Right atrium auricular region (tissue), 2 donors: ENCODE measurements around the gene EDARADD. TPM values are rescaled to one million over a fixed set of nuclear protein-coding genes. Genes with fewer than 3 reads are reported as not detected.
"Not testable (repeated sequence)": the region's sequence is repeated elsewhere in the genome, so short reads cannot be mapped to it uniquely, and the experiment has no call there.

Source experiments
- DNase-seq: peaks from one replicate; pipeline ENCODE4 v3.0.0-alpha.2; 2019; ENCODE audit warnings: low spot score
- H3K27ac ChIP-seq, 2 donors: fragments of 200-600 bp; sonication (generic); 1 replicate in 1 of 2; 2 replicates in 1 of 2; pipeline ENCODE4 v1.5.1; 2016 to 2019
- H3K27me3 ChIP-seq, 2 donors: fragments of 200-600 bp; sonication (generic); one replicate each; pipeline versions ENCODE4 v1.5.1 to v1.6.0; 2017 to 2019
- H3K36me3 ChIP-seq: fragments of 200-600 bp; sonication (generic); one replicate; pipeline ENCODE4 v1.5.1; 2016
- H3K4me1 ChIP-seq, 2 donors: fragments of 200-600 bp; sonication (generic); one replicate each; pipeline versions ENCODE4 v1.5.1 to v1.6.0; 2017 to 2019
- H3K4me3 ChIP-seq, 2 donors: fragments of 200-600 bp; sonication (generic); 1 replicate in 1 of 2; 2 replicates in 1 of 2; pipeline ENCODE4 v1.5.1; 2017 to 2019; ENCODE audit warnings: mild to moderate bottlenecking in 1 of 2, moderate library complexity in 1 of 2
- H3K9me3 ChIP-seq, 2 donors: fragments of 200-600 bp; sonication (generic); one replicate each; pipeline ENCODE4 v1.5.1; 2019
- total RNA-seq, 2 donors: library from RNA; depleted of rRNA; stranded (reverse); fragments of >200 nt; gene quantifications; one replicate each; pipeline ENCODE4 v1.1.0, GENCODE V29; 2016
- TF ChIP-seq, protein P1 (sequence below), 2 donors: fragments of 200-600 bp; sonication (generic); IDR thresholded peaks; one replicate each; pipeline ENCODE4 v1.5.1; 2019; ENCODE audit warnings: antibody characterized with exemption in 2 of 2

Gene EDARADD
- total RNA-seq, 2 donors from 2014 or later, result 0.63 TPM; not detected in 1

DNA sequence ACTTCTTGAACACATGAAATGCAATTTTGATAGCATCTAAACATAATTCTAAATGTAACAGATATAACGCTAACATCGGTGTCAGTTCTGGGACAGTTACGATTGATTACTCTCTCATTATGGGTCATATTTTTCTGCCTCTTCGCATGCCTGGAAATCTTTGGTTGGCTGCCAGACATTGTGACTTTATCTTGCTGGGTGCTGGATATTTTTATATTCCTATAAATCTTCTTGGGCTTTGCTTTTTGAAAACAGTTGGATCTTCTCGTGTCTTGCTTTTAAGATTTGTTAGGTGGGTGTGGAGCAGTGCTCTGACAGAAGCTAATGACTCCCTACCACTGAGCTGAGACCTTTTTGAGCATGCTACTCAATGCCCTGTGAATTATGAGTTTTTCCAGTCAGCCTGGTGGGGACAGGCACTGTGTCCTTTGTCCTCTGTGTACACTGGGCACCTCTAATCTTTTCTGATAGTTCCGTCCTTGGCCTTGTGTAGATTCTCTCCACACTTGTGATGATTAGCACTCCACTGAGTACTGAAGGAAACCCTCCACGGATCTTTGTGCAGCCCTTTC, 28.0 kb upstream of the EDARADD start:
- Histone ChIP-seq H3K36me3 (no peaks in the 10 kb centered on the region), H3K27me3 (no peaks in the 10 kb centered on the region), H3K4me1 (no peaks in the 10 kb centered on the region), H3K9me3 (no peaks in the 10 kb centered on the region), H3K4me3 (no peak overlapping the region), H3K27ac (no peak overlapping the region)
- DNase-seq, result peak; percentile 28
- TF ChIP-seq, protein P1, sequence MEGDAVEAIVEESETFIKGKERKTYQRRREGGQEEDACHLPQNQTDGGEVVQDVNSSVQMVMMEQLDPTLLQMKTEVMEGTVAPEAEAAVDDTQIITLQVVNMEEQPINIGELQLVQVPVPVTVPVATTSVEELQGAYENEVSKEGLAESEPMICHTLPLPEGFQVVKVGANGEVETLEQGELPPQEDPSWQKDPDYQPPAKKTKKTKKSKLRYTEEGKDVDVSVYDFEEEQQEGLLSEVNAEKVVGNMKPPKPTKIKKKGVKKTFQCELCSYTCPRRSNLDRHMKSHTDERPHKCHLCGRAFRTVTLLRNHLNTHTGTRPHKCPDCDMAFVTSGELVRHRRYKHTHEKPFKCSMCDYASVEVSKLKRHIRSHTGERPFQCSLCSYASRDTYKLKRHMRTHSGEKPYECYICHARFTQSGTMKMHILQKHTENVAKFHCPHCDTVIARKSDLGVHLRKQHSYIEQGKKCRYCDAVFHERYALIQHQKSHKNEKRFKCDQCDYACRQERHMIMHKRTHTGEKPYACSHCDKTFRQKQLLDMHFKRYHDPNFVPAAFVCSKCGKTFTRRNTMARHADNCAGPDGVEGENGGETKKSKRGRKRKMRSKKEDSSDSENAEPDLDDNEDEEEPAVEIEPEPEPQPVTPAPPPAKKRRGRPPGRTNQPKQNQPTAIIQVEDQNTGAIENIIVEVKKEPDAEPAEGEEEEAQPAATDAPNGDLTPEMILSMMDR (IDR thresholded peaks at IDR 0.05), result no peak

DNA sequence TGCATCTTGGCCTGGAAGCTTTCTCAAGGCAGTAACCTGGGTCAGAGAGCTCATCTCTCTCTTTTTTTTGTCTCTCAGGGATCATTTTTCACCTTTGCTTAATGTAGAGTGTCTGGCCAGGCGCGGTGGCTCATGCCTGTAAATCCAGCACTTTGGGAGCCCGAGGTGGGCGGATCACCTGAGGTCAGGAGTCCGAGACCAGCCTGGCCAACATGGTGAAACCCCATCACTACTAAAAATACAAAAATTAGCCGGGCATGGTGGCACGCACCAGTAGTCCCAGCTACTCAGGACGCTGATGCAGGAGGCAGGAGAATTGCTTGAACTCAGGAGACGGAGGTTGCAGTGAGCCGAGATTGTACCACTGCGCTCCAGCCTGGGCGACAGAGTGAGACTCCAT, 27.4 kb upstream of the EDARADD start:
- H3K4me3 ChIP-seq, H3K27ac ChIP-seq, H3K4me1 ChIP-seq, H3K27me3 ChIP-seq, H3K9me3 ChIP-seq, H3K36me3 ChIP-seq: not testable (repeated sequence)
- peak; percentile 43 for DNase-seq

DNA sequence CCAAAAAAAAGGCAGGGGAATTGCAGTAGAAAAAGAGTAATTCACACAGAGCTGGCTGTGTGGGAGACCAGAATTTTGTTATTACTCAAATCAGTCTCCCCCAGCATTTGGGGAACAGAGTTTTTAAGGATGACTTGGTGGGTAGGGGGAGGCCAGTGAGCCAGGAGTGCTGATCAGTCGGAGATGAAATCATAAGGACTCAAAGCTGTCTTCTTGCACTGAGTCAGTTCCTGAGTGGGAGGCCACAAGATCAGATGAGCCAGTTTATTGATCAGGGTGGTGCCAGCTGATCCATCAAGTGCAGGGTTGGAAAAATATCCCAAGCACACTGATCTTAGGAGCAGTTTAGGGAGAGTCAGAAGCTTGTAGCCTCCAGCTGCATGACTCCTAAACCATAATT, 23.7 kb upstream of the EDARADD start:
- DNase-seq, result no peak
- H3K9me3 ChIP-seq, result no peaks in the 10 kb centered on the region
- H3K4me3 ChIP-seq, result no peak overlapping the region
- TF ChIP-seq, protein P1 (IDR thresholded peaks at IDR 0.05), result no peak
- H3K36me3 ChIP-seq, result no peaks in the 10 kb centered on the region
- H3K27me3 ChIP-seq, result no peaks in the 10 kb centered on the region
- no peaks in the 10 kb centered on the region for H3K4me1 ChIP-seq
- no peak overlapping the region for H3K27ac ChIP-seq

DNA sequence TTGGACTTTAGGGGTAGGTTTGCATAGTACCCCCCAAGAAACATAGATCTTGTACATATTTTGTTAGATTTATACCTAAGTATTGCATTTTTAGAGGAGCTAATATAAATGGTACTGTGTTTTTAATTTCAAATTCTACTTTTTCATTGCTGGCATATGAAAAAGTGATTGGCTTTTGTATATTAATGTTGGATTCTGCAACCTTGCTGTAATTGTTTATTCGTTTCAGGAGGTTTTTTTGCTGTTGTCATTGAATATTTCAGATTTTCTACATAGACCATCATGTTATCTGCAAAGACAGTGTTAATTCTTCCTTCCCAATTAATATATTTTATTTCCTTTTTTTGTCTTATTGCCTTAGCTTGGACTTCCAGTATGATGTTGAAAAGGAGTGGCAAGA, 23.0 kb upstream of the EDARADD start:
- Histone ChIP-seq H3K36me3 (no peaks in the 10 kb centered on the region), H3K9me3 (no peaks in the 10 kb centered on the region), H3K27me3 (no peaks in the 10 kb centered on the region), H3K4me1 (no peaks in the 10 kb centered on the region), H3K4me3 (no peak overlapping the region), H3K27ac (no peak overlapping the region)
- TF ChIP-seq, protein P1 (IDR thresholded peaks at IDR 0.05), result no peak
- DNase-seq, result no peak

DNA sequence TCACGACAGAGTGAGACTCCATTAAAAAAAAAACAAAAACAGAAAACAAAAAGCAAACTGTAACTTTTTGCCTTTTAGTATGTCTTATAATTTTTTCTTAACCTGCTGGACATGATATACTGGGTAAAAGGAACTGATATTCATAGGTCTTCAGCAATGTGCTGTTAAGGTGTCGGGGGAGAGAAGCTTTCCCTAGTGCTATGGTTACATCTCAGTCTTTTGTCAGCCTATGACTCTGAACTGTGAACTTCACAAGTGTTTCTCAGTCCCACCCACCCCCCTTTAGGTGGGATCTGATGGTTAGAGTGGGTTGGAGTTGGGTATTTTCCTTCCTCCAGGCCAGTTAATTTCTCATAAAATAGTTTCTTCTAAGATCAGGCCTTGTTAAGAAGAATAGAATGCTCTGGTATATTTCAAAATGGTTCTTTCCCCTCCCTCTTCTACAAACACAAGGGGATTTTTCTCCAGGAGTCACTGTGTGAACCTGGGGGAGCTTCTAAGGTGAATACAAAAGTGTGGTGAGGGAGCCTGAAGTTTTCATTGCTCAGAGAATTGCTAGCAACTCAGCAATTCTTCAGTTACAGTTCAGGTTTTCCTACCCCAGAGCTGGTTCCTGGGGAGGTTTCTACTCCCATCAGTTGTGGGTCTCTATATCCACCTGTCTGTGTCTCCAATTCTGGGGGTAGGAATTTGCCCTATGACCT, 16.1 kb upstream of the EDARADD start:
- Histone ChIP-seq H3K9me3 (peaks cover 0 to 4% of the 10 kb centered on the region in 2 donors), H3K4me3 (no peak overlapping the region), H3K27ac (no peak overlapping the region), H3K36me3 (no peaks in the 10 kb centered on the region), H3K27me3 (no peaks in the 10 kb centered on the region), H3K4me1 (no peaks in the 10 kb centered on the region)
- DNase-seq, result no peak
- TF ChIP-seq, protein P1 (IDR thresholded peaks at IDR 0.05), result no peak

DNA sequence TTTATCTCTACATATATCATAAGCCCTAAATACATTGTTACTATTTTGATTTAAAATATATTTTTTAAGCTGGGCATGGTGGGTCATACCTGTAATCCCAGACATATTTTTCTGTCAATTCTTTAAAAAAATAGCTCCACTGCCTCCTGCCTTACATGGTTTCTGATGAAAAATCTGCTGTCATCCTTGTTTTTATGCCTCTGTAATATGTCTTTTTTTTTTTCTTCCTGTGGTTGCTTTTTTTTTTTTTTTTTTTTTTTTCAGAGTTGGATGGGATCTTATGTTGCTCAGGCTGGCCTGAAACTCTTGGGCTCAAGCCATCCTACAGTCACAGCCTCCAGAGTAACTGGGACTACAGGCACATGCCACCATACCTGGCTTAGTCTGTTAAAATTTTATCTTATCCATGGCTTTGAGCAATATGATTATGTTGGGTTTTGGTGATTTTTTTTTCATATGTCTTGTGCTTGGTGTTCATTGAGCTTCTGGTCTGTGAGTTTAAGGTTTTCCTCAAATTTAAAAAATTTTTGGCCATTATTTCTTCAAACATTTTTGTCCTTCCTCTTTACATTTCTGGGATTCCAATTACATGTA, 12.4 kb upstream of the EDARADD start:
- H3K4me1 ChIP-seq, result no peaks in the 10 kb centered on the region
- DNase-seq, result no peak
- no peaks in the 10 kb centered on the region for H3K27me3 ChIP-seq
- TF ChIP-seq, protein P1 (IDR thresholded peaks at IDR 0.05), result no peak
- no peak overlapping the region for H3K4me3 ChIP-seq
- H3K36me3 ChIP-seq, result no peaks in the 10 kb centered on the region
- H3K27ac ChIP-seq, result no peak overlapping the region
- H3K9me3 ChIP-seq, result peaks cover 0 to 4% of the 10 kb centered on the region in 2 donors
